ENCODE results near the gene VEZF1. TPM values are rescaled to one million over a fixed set of nuclear protein-coding genes. Genes with fewer than 3 reads are reported as not detected.
A peak's percentile ranks its signal among the peaks of the same experiment; 100 is the strongest.

The VEZF1 gene
- total RNA-seq = 71.1 TPM

GRCh38 chr17:57987581-57988300 is at the start of gene VEZF1:
Gene VEZF1 (minus strand): TSS chr17:57988254. CDS start chr17:57988111, 143 bp downstream.
- DNase-seq = peak; percentile 70

- DNase-seq = no peak
These were observed 44.8 kb upstream of the VEZF1 start for GRCh38 chr17:58032691-58033415.

- DNase-seq = no peak
These were observed 40.5 kb upstream of the VEZF1 start for GRCh38 chr17:58028578-58028977.

- no peak for DNase-seq
These were observed 32.3 kb upstream of the VEZF1 start for GRCh38 chr17:58020401-58020800.

- DNase-seq = no peak
These were observed 31.5 kb upstream of the VEZF1 start for GRCh38 chr17:58019521-58019920.

- no peak for DNase-seq
These were observed 31.0 kb upstream of the VEZF1 start for GRCh38 chr17:58019039-58019438.

- no peak for DNase-seq
These were observed 22.2 kb upstream of the VEZF1 start for GRCh38 chr17:58010067-58010799.

- no peak for DNase-seq
These were observed 20.0 kb upstream of the VEZF1 start for GRCh38 chr17:58007781-58008706.

- DNase-seq = peak; percentile 92
These were observed 19.1 kb upstream of the VEZF1 start, which contains the start of gene SRSF1 for GRCh38 chr17:58006924-58007780. Gene SRSF1 (minus strand): TSS chr17:58007246. CDS start chr17:58007137, 109 bp downstream.

- peak; percentile 52 for DNase-seq
These were observed 18.5 kb upstream of the VEZF1 start for GRCh38 chr17:58006560-58006923.

- DNase-seq = no peak
These were observed 17.9 kb upstream of the VEZF1 start for GRCh38 chr17:58005728-58006559.

GRCh38 chr17:58005031-58005727 is 17.1 kb upstream of the VEZF1 start:
- no peak for DNase-seq

- DNase-seq = no peak
These were observed 16.0 kb upstream of the VEZF1 start for GRCh38 chr17:58004060-58004459.

- no peak for DNase-seq
These were observed 14.9 kb upstream of the VEZF1 start for GRCh38 chr17:58002973-58003372.

- no peak for DNase-seq
These were observed 14.3 kb upstream of the VEZF1 start for GRCh38 chr17:58002154-58002948.

GRCh38 chr17:58001461-58002124 is 13.5 kb upstream of the VEZF1 start:
- DNase-seq = no peak

- DNase-seq = no peak
These were observed 11.5 kb upstream of the VEZF1 start for GRCh38 chr17:57999496-58000017.
